GM18861 (cell line): ENCODE results near the gene NPIPB8.
"Not testable (repeated sequence)": the region's sequence is repeated elsewhere in the genome, so short reads cannot be mapped to it uniquely, and the experiment has no call there.

Source experiments
- ATAC-seq: cut with Tn5 transposase; IDR thresholded peaks from one replicate; pipeline ENCODE4 v1.9.1; 2021; ENCODE audit not compliant: unreplicated experiment

The NPIPB8 gene

GRCh38 chr16:28606291-28607115, 31.4 kb upstream of the NPIPB8 start:
- no peak for ATAC-seq

- ATAC-seq: no peak
Observed at GRCh38 chr16:28607116-28607623, 30.7 kb upstream of the NPIPB8 start.

- ATAC-seq: not testable (repeated sequence)
Observed at GRCh38 chr16:28607681-28608495, 30.0 kb upstream of the NPIPB8 start.

- ATAC-seq: not testable (repeated sequence)
Observed at GRCh38 chr16:28608496-28608808, 29.4 kb upstream of the NPIPB8 start.

GRCh38 chr16:28608867-28609596, 28.8 kb upstream of the NPIPB8 start:
- ATAC-seq: not testable (repeated sequence)

GRCh38 chr16:28609631-28610594, 28.0 kb upstream of the NPIPB8 start, which contains the start of gene SULT1A1:
Gene SULT1A1 (minus strand): TSS chr16:28610044. CDS start chr16:28608855, 1,189 bp downstream.
- ATAC-seq: no peak

- no peak for ATAC-seq
Observed at GRCh38 chr16:28610595-28611191, 27.2 kb upstream of the NPIPB8 start.

- peak; percentile 87 for ATAC-seq
Observed at GRCh38 chr16:28612359-28613280, 25.2 kb upstream of the NPIPB8 start.

GRCh38 chr16:28613912-28614311, 24.0 kb upstream of the NPIPB8 start:
- not testable (repeated sequence) for ATAC-seq

- not testable (repeated sequence) for ATAC-seq
Observed at GRCh38 chr16:28614561-28614960, 23.3 kb upstream of the NPIPB8 start.

GRCh38 chr16:28615486-28616223, 22.2 kb upstream of the NPIPB8 start:
- ATAC-seq: not testable (repeated sequence)

- not testable (repeated sequence) for ATAC-seq
Observed at GRCh38 chr16:28616224-28616577, 21.7 kb upstream of the NPIPB8 start.

GRCh38 chr16:28616636-28617035, 21.2 kb upstream of the NPIPB8 start:
- no peak for ATAC-seq

GRCh38 chr16:28617874-28618273, 20.0 kb upstream of the NPIPB8 start:
- no peak for ATAC-seq

GRCh38 chr16:28620316-28620715, 17.5 kb upstream of the NPIPB8 start:
- not testable (repeated sequence) for ATAC-seq

GRCh38 chr16:28621481-28622155, 16.2 kb upstream of the NPIPB8 start:
- ATAC-seq: no peak

- ATAC-seq: not testable (repeated sequence)
Observed at GRCh38 chr16:28622532-28623171, 15.2 kb upstream of the NPIPB8 start.
